SU-DHL-6 (cell line): ENCODE measurements around the gene PACSIN3.

Experiments used
- H2AFZ ChIP-seq: fragments of 200-600 bp; sonication (generic); 2 replicates; pipeline ENCODE4 v1.6.1; 2014; ENCODE audit warnings: low read depth, mild to moderate bottlenecking, moderate library complexity, mixed read lengths, antibody characterized with exemption, low read length; ENCODE audit not compliant: severe bottlenecking
- H3F3A ChIP-seq: fragments of 200-600 bp; shearing (Covaris generic); 2 replicates; pipeline ENCODE4 v1.6.0; 2016; ENCODE audit warnings: antibody characterized with exemption, mild to moderate bottlenecking; ENCODE audit not compliant: insufficient read depth
- H3K27ac ChIP-seq: fragments of 200-600 bp; sonication (generic); 2 replicates; pipeline ENCODE4 v1.5.1; 2016; ENCODE audit warnings: low read depth, mild to moderate bottlenecking, low read length, moderate library complexity, mixed read lengths
- H3K27me3 ChIP-seq: fragments of 200-600 bp; sonication (generic), shearing (Covaris generic); 2 replicates; pipeline ENCODE4 v1.6.0; 2014; ENCODE audit warnings: mild to moderate bottlenecking, low read length
- H3K36me3 ChIP-seq: fragments of 200-600 bp; sonication (generic); 2 replicates; pipeline ENCODE4 v1.6.1; 2014; ENCODE audit warnings: mild to moderate bottlenecking, low read length, mixed read lengths
- H3K4me2 ChIP-seq: fragments of 300-600, 200-600 bp; shearing (Covaris generic), sonication (generic); 2 replicates; pipeline ENCODE4 v1.6.0; 2014; ENCODE audit warnings: low read length, low read depth, mild to moderate bottlenecking; ENCODE audit not compliant: poor library complexity, severe bottlenecking
- H3K4me3 ChIP-seq: fragments of 200-600 bp; sonication (generic); 2 replicates; pipeline ENCODE4 v1.5.1; 2014; ENCODE audit warnings: antibody characterized with exemption, low read length, mild to moderate bottlenecking, mixed read lengths; ENCODE audit not compliant: insufficient read depth, poor library complexity, severe bottlenecking
- H3K79me2 ChIP-seq: fragments of 200-600 bp; sonication (generic); 2 replicates; pipeline ENCODE4 v1.6.1; 2014; ENCODE audit warnings: mild to moderate bottlenecking, low read length, moderate library complexity; ENCODE audit not compliant: insufficient read depth
- H3K9ac ChIP-seq: fragments of 200-600 bp; sonication (generic); 2 replicates; pipeline ENCODE4 v1.7.0; 2014; ENCODE audit warnings: mild to moderate bottlenecking, low read length
- H3K9me2 ChIP-seq: fragments of 200-600 bp; sonication (generic); replicated peaks from 2 replicates; pipeline ENCODE4 v1.6.1; 2014; ENCODE audit warnings: low read length; ENCODE audit not compliant: insufficient read depth
- H3K9me3 ChIP-seq: fragments of 200-600 bp; sonication (generic); 2 replicates; pipeline ENCODE4 v1.6.1; 2014; ENCODE audit warnings: low read length, mixed read lengths; ENCODE audit not compliant: insufficient read depth
- H4K20me1 ChIP-seq: fragments of 200-600 bp; sonication (generic); 2 replicates; pipeline ENCODE4 v1.6.1; 2014; ENCODE audit warnings: low read depth, mild to moderate bottlenecking, antibody characterized with exemption, low read length, moderate library complexity, mixed read lengths
- CTCF ChIP-seq: fragments of 200-600 bp; sonication (generic); IDR thresholded peaks from one replicate; pipeline ENCODE4 v1.5.1; 2017; ENCODE audit warnings: antibody characterized with exemption, mild to moderate bottlenecking, low read length, moderate library complexity; ENCODE audit not compliant: insufficient read depth, poor library complexity, severe bottlenecking
- EZH2phosphoT487 ChIP-seq: fragments of 200-600 bp; sonication (generic), shearing (Covaris generic); conservative IDR thresholded peaks from 2 replicates; pipeline ENCODE4 v1.6.1; 2018; ENCODE audit warnings: mild to moderate bottlenecking, antibody characterized with exemption, low read length, moderate library complexity, mixed read lengths

PACSIN3 gene

GRCh38 chr11:47148903-47149531, 37.2 kb downstream of the PACSIN3 start:
- Histone ChIP-seq H3K9me2 (no peaks in the 10 kb centered on the region), H3K27me3 (no peaks in the 10 kb centered on the region), H4K20me1 (no peaks in the 10 kb centered on the region), H3K79me2 (no peaks in the 10 kb centered on the region), H3K9me3 (no peaks in the 10 kb centered on the region), H3K4me2 (no peak overlapping the region), H3K36me3 (no peaks in the 10 kb centered on the region), H2AFZ (no peak overlapping the region), H3F3A (no peaks in the 10 kb centered on the region), H3K27ac (no peak overlapping the region), H3K9ac (no peak overlapping the region), H3K4me3 (no peak overlapping the region)
- TF ChIP-seq CTCF (no peak), EZH2phosphoT487 (no peak)

- no peak for TF ChIP-seq CTCF
- TF ChIP-seq EZH2phosphoT487: no peak
- Histone ChIP-seq H3K4me3 (no peak overlapping the region), H3F3A (no peaks in the 10 kb centered on the region), H3K9me3 (no peaks in the 10 kb centered on the region), H3K27me3 (no peaks in the 10 kb centered on the region), H3K4me2 (no peak overlapping the region), H3K36me3 (no peaks in the 10 kb centered on the region), H3K9me2 (no peaks in the 10 kb centered on the region), H3K9ac (no peak overlapping the region), H4K20me1 (no peaks in the 10 kb centered on the region), H3K79me2 (no peaks in the 10 kb centered on the region), H2AFZ (no peak overlapping the region), H3K27ac (no peak overlapping the region)
Measured at GRCh38 chr11:47148270-47148669, 38.0 kb downstream of the PACSIN3 start.

GRCh38 chr11:47147681-47148080, 38.6 kb downstream of the PACSIN3 start:
- H3K27me3 ChIP-seq: no peaks in the 10 kb centered on the region
- H3F3A ChIP-seq: no peaks in the 10 kb centered on the region
- H3K9me3 ChIP-seq: no peaks in the 10 kb centered on the region
- no peaks in the 10 kb centered on the region for H3K9me2 ChIP-seq
- H3K36me3 ChIP-seq: no peaks in the 10 kb centered on the region
- no peak overlapping the region for H3K9ac ChIP-seq
- no peak overlapping the region for H3K27ac ChIP-seq
- H3K79me2 ChIP-seq: no peaks in the 10 kb centered on the region
- no peak overlapping the region for H3K4me3 ChIP-seq
- H2AFZ ChIP-seq: no peak overlapping the region
- TF ChIP-seq EZH2phosphoT487 (no peak), CTCF (no peak)
- H3K4me2 ChIP-seq: no peak overlapping the region
- H4K20me1 ChIP-seq: no peaks in the 10 kb centered on the region
